ENCODE data around the gene SLC9C2. TPM values are rescaled to one million over a fixed set of nuclear protein-coding genes. Genes with fewer than 3 reads are reported as not detected.
"Not testable (repeated sequence)": the region's sequence is repeated elsewhere in the genome, so short reads cannot be mapped to it uniquely, and the experiment has no call there.

Gene SLC9C2
- total RNA-seq, 3 donors from 2014 or later = not detected

GRCh38 chr1:173638043-173639021 lies 35.5 kb upstream of the SLC9C2 start:
- TF ChIP-seq POLR2A (IDR thresholded peaks at IDR 0.05) (no peak), CTCF (IDR thresholded peaks at IDR 0.05) (no peak), POLR2AphosphoS5 (IDR thresholded peaks at IDR 0.05) (no peak)
- Histone ChIP-seq H3K27ac (no peak overlapping the region), H3K4me1 (no peaks in the 10 kb centered on the region), H3K9me3 (peaks cover 0 to 10% of the 10 kb centered on the region in 2 donors), H3K4me3 (no peak overlapping the region), H3K36me3 (no peaks in the 10 kb centered on the region), H3K27me3 (no peaks in the 10 kb centered on the region)
- DNase-seq (ENCODE audit: low spot score in 2 of 2) = no peak
- intact Hi-C loops (cut with DNase I; ENCODE audit: low total_unique reads) = no loop called here

GRCh38 chr1:173637236-173638042 lies 34.6 kb upstream of the SLC9C2 start:
- peaks cover 0 to 14% of the 10 kb centered on the region in 2 donors for H3K9me3 ChIP-seq
- H3K27ac ChIP-seq; DNase-seq (ENCODE audit: low spot score in 2 of 2); H3K36me3 ChIP-seq; H3K4me1 ChIP-seq; H3K4me3 ChIP-seq; H3K27me3 ChIP-seq; intact Hi-C loops (cut with DNase I; ENCODE audit: low total_unique reads): not testable (repeated sequence)

DNA sequence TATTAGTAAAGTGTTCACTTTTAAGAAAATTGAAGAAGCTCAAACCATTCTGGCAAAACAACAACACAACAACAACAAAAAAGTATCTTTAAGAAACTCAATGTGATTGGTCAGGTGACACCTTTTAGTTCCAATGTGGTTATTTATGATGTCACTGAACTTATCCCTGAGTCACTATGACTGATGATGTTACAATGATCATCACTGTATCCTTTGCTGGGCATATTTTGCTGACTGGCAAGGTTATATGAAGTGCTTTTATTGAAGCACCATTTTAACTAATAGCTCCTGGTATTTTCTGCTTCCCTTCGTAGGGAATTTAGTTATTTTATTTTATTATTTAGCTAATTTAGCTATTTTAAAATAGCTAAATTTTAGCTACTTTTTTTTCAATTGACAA lies 32.2 kb upstream of the SLC9C2 start, which contains the start of gene TEX50:
Gene TEX50 (plus strand): TSS at position 223 of the 400 bp plus-strand sequence. CDS start 184 bp downstream, outside the sequence.
- TF ChIP-seq POLR2A (IDR thresholded peaks at IDR 0.05) (no peak), POLR2AphosphoS5 (IDR thresholded peaks at IDR 0.05) (no peak), CTCF (IDR thresholded peaks at IDR 0.05) (no peak)
- intact Hi-C loops (cut with DNase I; ENCODE audit: low total_unique reads) = no loop called here
- no peaks in the 10 kb centered on the region for H3K36me3 ChIP-seq

DNA sequence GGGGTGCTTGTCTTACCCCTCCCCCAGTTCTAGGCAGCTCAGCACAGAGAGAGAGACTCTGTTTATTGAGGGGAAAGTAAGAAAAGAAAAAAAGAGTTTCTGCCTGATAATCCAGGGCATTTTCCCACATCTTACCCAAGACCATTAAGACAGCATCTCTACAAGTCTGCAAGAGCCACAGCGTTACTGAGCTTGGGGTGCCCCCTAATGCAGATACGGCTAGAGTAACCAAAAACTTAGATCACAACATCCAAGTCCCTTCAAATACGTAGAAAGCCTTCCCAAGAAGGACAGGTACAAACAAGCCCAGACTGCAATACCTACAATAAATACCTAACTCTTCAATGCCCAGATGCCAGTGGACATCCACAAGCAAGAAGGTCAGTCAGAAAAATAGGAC lies 26.0 kb upstream of the SLC9C2 start:
- H3K4me1 ChIP-seq = no peaks in the 10 kb centered on the region
- peaks cover 0 to 6% of the 10 kb centered on the region in 2 donors for H3K9me3 ChIP-seq
- no peak overlapping the region for H3K27ac ChIP-seq
- DNase-seq (ENCODE audit: low spot score in 2 of 2) = no peak
- peaks cover 6% of the 10 kb centered on the region for H3K36me3 ChIP-seq
- no peak for TF ChIP-seq POLR2AphosphoS5 (IDR thresholded peaks at IDR 0.05)
- intact Hi-C loops (cut with DNase I; ENCODE audit: low total_unique reads) = no loop called here
- H3K4me3 ChIP-seq = no peak overlapping the region
- H3K27me3 ChIP-seq = no peaks in the 10 kb centered on the region

More for the DNA sequence above, 32.2 kb upstream of the SLC9C2 start, which contains the start of gene TEX50:
- Histone ChIP-seq H3K27ac (no peak within 1 kb of the TSS), H3K27me3 (no peaks in the 10 kb centered on the region), H3K9me3 (peaks cover 0 to 14% of the 10 kb centered on the region in 2 donors), H3K4me3 (no peak within 1 kb of the TSS), H3K4me1 (no peaks in the 10 kb centered on the region)
- DNase-seq (ENCODE audit: low spot score in 2 of 2) = no peak

DNA sequence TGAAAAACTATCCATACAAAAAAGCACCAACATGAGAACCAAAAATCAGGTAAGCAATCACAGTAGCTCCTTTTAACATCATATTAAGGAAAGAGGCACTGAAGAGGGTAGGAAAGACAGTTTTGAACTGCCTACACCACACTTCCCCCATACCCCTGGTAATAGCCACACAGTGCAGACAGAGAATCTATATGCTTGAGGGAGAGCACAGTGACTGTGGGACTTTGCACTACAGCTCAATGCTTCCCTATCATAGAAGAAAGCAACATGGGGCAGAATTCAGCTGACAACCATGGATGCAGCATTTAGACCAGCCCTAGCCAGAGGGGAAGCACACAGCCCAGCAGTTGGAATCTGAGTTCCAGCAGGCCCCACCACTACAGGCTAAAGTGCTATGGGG lies 24.4 kb upstream of the SLC9C2 start:
- Histone ChIP-seq H3K4me1 (no peaks in the 10 kb centered on the region), H3K4me3 (no peak overlapping the region), H3K27me3 (no peaks in the 10 kb centered on the region), H3K36me3 (peaks cover 6% of the 10 kb centered on the region), H3K9me3 (peaks cover 0 to 6% of the 10 kb centered on the region in 2 donors), H3K27ac (no peak overlapping the region)
- intact Hi-C loops (cut with DNase I; ENCODE audit: low total_unique reads) = no loop called here
- TF ChIP-seq CTCF (IDR thresholded peaks at IDR 0.05) (no peak), POLR2A (IDR thresholded peaks at IDR 0.05) (no peak), POLR2AphosphoS5 (IDR thresholded peaks at IDR 0.05) (no peak)
- DNase-seq (ENCODE audit: low spot score in 2 of 2) = no peak
